Endothelial cell of umbilical vein (primary cell): Measurements from ENCODE around the gene SATB2. TPM values are rescaled to one million over a fixed set of nuclear protein-coding genes. Genes with fewer than 3 reads are reported as not detected.

Source experiments
- BruUV-seq: library from RNA; stranded (reverse); fragments of 400-500 nt; replicated peaks from 2 replicates; lab custom pipeline; 2021; lab: Mats Ljungman, UMichigan
- CTCF ChIA-PET: fragments of 300-600, 350-600 bp; sonication (Branson Sonifier 250); formaldehyde crosslinking; loops from one replicate; lab custom pipeline; 2021; ENCODE audit warnings: antibody characterized with exemption, inconsistent platforms; lab: Charles Lee
- POLR2A ChIA-PET: fragments of 300-600, 350-600 bp; sonication (Branson Sonifier 250); formaldehyde crosslinking; loops from one replicate; lab custom pipeline; 2021; ENCODE audit warnings: antibody characterized with exemption, inconsistent platforms; lab: Charles Lee
- DNase-seq: peaks from one replicate; pipeline ENCODE4 v3.0.0-alpha.2; 2011; ENCODE audit warnings: low read depth, low spot score
- FAIRE-seq: peaks from 2 replicates; lab custom pipeline; 2011; peaks lifted over from hg19 to GRCh38; lab: Jason Lieb, UNC
- H2AFZ ChIP-seq: 2 replicates; pipeline ENCODE4 v1.6.0; 2012; ENCODE audit warnings: low read depth, low read length, control low read depth, inconsistent platforms
- H3K27ac ChIP-seq: 2 replicates; pipeline ENCODE4 v1.5.1; 2011; ENCODE audit warnings: low read depth, mild to moderate bottlenecking, control low read depth, low read length, moderate library complexity; ENCODE audit not compliant: insufficient read depth
- H3K27me3 ChIP-seq, 2 experiments: 2 replicates each; pipeline versions ENCODE4 v1.6.0 to v1.6.1; 2011; ENCODE audit warnings: low read length in 2 of 2, mixed read lengths in 1 of 2; ENCODE audit not compliant: control insufficient read depth in 2 of 2, insufficient read depth in 2 of 2
- H3K36me3 ChIP-seq, 2 experiments: 2 replicates in 1 of 2; 3 replicates in 1 of 2; pipeline ENCODE4 v1.5.1; 2011; ENCODE audit warnings: low read length in 2 of 2, mild to moderate bottlenecking in 1 of 2, moderate library complexity in 1 of 2; ENCODE audit not compliant: control insufficient read depth in 2 of 2, insufficient read depth in 2 of 2; ENCODE audit errors: extremely low read depth in 1 of 2
- H3K4me1 ChIP-seq: 3 replicates; pipeline ENCODE4 v1.5.1; 2011; ENCODE audit warnings: mild to moderate bottlenecking, low read length; ENCODE audit not compliant: control insufficient read depth, insufficient read depth; ENCODE audit errors: extremely low read depth
- H3K4me2 ChIP-seq: 2 replicates; pipeline ENCODE4 v1.6.1; 2011; ENCODE audit warnings: low read length, control low read depth, mixed read lengths; ENCODE audit not compliant: insufficient read depth
- H3K4me3 ChIP-seq, 3 experiments: fragments of 200-600 bp in 1 of 3; sonication (generic), shearing (Covaris generic) in 1 of 3; replicated peaks in 1 of 3; 2 replicates each; pipeline ENCODE4 v1.5.1; 2011 to 2016; ENCODE audit warnings: control low read depth in 3 of 3, low read length in 3 of 3, mild to moderate bottlenecking in 2 of 3, inconsistent platforms in 1 of 3, low read depth in 1 of 3, moderate library complexity in 1 of 3; ENCODE audit not compliant: insufficient read depth in 1 of 3
- H3K79me2 ChIP-seq: 2 replicates; pipeline ENCODE4 v1.6.0; 2012; ENCODE audit warnings: low read length, inconsistent platforms; ENCODE audit not compliant: control insufficient read depth, insufficient read depth
- H3K9ac ChIP-seq: replicated peaks from 2 replicates; pipeline ENCODE3; 2011; ENCODE audit warnings: low read length, control low read depth; ENCODE audit not compliant: insufficient read depth; ENCODE audit errors: extremely low read depth
- H3K9me1 ChIP-seq: replicated peaks from 3 replicates; pipeline ENCODE4 v1.6.0; 2011; ENCODE audit warnings: mild to moderate bottlenecking, low read length; ENCODE audit not compliant: control insufficient read depth, insufficient read depth; ENCODE audit errors: extremely low read depth
- H3K9me3 ChIP-seq: replicated peaks from 2 replicates; pipeline ENCODE4 v1.5.1; 2012; ENCODE audit warnings: low read length, inconsistent platforms; ENCODE audit not compliant: control insufficient read depth, insufficient read depth
- H4K20me1 ChIP-seq: replicated peaks from 2 replicates; pipeline ENCODE3; 2011; ENCODE audit warnings: mild to moderate bottlenecking, low read length; ENCODE audit not compliant: control insufficient read depth, insufficient read depth; ENCODE audit errors: extremely low read depth
- EZH2 ChIP-seq: IDR thresholded peaks from 2 replicates; pipeline ENCODE4 v1.6.1; 2012; ENCODE audit warnings: borderline replicate concordance, low read depth, mild to moderate bottlenecking, moderate library complexity, low read length, inconsistent platforms; ENCODE audit not compliant: severe bottlenecking
- FOS ChIP-seq: IDR thresholded peaks from 2 replicates; pipeline ENCODE4 v1.6.1; 2011; ENCODE audit warnings: mild to moderate bottlenecking, low read length, moderate library complexity, borderline replicate concordance; ENCODE audit not compliant: insufficient read depth
- JUN ChIP-seq: IDR thresholded peaks from 2 replicates; pipeline ENCODE4 v1.6.1; 2011; ENCODE audit warnings: borderline replicate concordance, low read depth; ENCODE audit not compliant: insufficient read length, insufficient read depth
- POLR2AphosphoS5 ChIP-seq: IDR thresholded peaks from 2 replicates; pipeline ENCODE4 v1.6.1; 2012; ENCODE audit warnings: low read depth, mild to moderate bottlenecking, control low read depth, low read length, moderate library complexity; ENCODE audit not compliant: insufficient read depth
- dilution Hi-C: fragments of 300-500 bp; cut with MboI; formaldehyde crosslinking; loops from one replicate; pipeline ENCODE4 v1.15.0; 2019; ENCODE audit warnings: low sequenced_read_pairs; ENCODE audit not compliant: extremely low pct_ligation_motif_present
- intact Hi-C: fragments of 100-400 bp; cut with micrococcal nuclease; formaldehyde crosslinking; loops from one replicate; pipeline ENCODE4 v1.10.0; 2022
- polyA plus RNA-seq, 4 experiments: library from polyadenylated mRNA; depleted of rRNA in 3 of 4; stranded (reverse) in 3 of 4; unstranded in 1 of 4; fragments of >200 nt; gene quantifications; 2 replicates each; pipeline versions ENCODE4 v1.2.1 to v1.2.3, GENCODE V29; 2011 to 2012; ENCODE audit warnings: missing spikeins in 1 of 4
- total RNA-seq: library from RNA; stranded (reverse); gene quantifications from 2 replicates; pipeline ENCODE4 v1.2.3, GENCODE V29; 2021
- TF ChIP-seq, protein P1 (sequence below): IDR thresholded peaks from 2 replicates; pipeline ENCODE4 v1.6.1; 2011; ENCODE audit not compliant: insufficient read depth, insufficient read length
- TF ChIP-seq, protein P2 (sequence below), 2 donors: IDR thresholded peaks; 1 replicate in 1 of 2; 2 replicates in 1 of 2; pipeline ENCODE4 v1.5.1; 2011; ENCODE audit warnings: low read length in 2 of 2, mild to moderate bottlenecking in 2 of 2, moderate library complexity in 2 of 2, control low read depth in 1 of 2, inconsistent platforms in 1 of 2, low read depth in 1 of 2; ENCODE audit not compliant: insufficient read depth in 1 of 2; ENCODE audit errors: extremely low read depth in 1 of 2

Gene SATB2
- total and polyA plus RNA-seq, 2 donors (not counting 3 experiments of a cell fraction or from before 2014, with no cell fraction given) = 0.47 to 1.1 TPM

DNA sequence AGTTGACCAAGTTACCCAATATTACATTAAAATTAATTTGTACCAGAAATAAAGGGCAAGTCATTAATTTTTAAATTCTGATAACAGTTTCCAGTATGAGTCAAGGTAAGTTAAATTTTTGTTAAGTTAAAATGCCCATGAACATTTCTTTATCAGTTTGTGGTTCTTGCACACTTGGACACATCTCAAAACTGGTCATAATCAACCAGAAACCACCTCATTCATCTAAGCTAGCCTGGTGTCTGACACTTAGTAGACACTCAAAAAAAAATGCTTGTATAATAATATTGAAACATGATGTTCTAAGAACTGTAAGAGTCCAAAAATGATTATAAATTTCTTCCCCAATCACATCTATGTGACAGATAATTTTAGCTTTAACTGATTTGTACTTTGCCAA, 62.4 kb downstream of the SATB2 start:
- no peak overlapping the region for H3K4me2 ChIP-seq
- H3K27ac ChIP-seq = no peak overlapping the region
- no peaks in the 10 kb centered on the region for H3K4me1 ChIP-seq
- ChIA-PET POLR2A (no interaction called here), CTCF (interaction anchor here (1.4 kb wide), 1 partner anchor 93 kb away, joined by 3 read pairs; no protein-coding TSS in a partner anchor)
- no peak for DNase-seq
- BruUV-seq = no TSS peak
- no peaks in the 10 kb centered on the region for H3K36me3 ChIP-seq
- H4K20me1 ChIP-seq = no peaks in the 10 kb centered on the region
- no peak for FAIRE-seq
- H3K79me2 ChIP-seq = no peaks in the 10 kb centered on the region
- dilution Hi-C loops (no loop called here), intact Hi-C loops (no loop called here)
- TF ChIP-seq FOS (no peak), JUN (no peak)
- no peaks in the 10 kb centered on the region for H3K9me3 ChIP-seq
- no peaks in the 10 kb centered on the region for H3K9me1 ChIP-seq
- H3K9ac ChIP-seq = no peak overlapping the region
- H2AFZ ChIP-seq = no peak overlapping the region
- no peak overlapping the region for H3K4me3 ChIP-seq
- no peaks in the 10 kb centered on the region for H3K27me3 ChIP-seq

DNA sequence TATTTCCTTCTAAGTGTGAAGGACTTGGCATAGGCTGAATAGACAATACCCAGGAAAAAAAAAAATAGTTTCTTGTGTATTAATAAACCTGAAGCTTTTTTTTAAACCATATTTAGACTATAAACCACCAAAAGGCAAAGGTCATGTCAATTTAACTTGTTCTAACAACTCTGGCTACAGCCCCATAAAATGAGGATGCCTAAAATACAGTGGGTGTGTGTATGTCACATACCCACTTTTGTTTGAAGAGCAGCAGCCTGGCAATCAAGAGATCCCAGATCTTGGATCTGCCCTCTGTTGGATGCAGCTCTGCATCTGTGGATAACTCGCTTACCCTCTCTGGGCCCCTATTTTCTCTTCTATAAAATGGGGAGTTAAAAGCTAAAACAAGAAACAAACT, 65.4 kb downstream of the SATB2 start:
- POLR2A ChIA-PET = no interaction called here
- Histone ChIP-seq H4K20me1 (no peaks in the 10 kb centered on the region), H2AFZ (no peak overlapping the region), H3K27ac (no peak overlapping the region), H3K27me3 (no peaks in the 10 kb centered on the region), H3K4me2 (no peak overlapping the region), H3K9ac (no peak overlapping the region), H3K9me1 (no peaks in the 10 kb centered on the region), H3K79me2 (no peaks in the 10 kb centered on the region), H3K36me3 (no peaks in the 10 kb centered on the region), H3K9me3 (no peaks in the 10 kb centered on the region), H3K4me3 (no peak overlapping the region), H3K4me1 (no peaks in the 10 kb centered on the region)
- DNase-seq (no peak), FAIRE-seq (no peak)
- CTCF ChIA-PET = no interaction called here
- BruUV-seq = no TSS peak
- intact Hi-C loops (no loop called here), dilution Hi-C loops (no loop called here)
- TF ChIP-seq EZH2 (no peak), POLR2AphosphoS5 (no peak), FOS (no peak)
- TF ChIP-seq, protein P1, sequence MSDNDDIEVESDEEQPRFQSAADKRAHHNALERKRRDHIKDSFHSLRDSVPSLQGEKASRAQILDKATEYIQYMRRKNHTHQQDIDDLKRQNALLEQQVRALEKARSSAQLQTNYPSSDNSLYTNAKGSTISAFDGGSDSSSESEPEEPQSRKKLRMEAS = no peak
- TF ChIP-seq, protein P2, sequence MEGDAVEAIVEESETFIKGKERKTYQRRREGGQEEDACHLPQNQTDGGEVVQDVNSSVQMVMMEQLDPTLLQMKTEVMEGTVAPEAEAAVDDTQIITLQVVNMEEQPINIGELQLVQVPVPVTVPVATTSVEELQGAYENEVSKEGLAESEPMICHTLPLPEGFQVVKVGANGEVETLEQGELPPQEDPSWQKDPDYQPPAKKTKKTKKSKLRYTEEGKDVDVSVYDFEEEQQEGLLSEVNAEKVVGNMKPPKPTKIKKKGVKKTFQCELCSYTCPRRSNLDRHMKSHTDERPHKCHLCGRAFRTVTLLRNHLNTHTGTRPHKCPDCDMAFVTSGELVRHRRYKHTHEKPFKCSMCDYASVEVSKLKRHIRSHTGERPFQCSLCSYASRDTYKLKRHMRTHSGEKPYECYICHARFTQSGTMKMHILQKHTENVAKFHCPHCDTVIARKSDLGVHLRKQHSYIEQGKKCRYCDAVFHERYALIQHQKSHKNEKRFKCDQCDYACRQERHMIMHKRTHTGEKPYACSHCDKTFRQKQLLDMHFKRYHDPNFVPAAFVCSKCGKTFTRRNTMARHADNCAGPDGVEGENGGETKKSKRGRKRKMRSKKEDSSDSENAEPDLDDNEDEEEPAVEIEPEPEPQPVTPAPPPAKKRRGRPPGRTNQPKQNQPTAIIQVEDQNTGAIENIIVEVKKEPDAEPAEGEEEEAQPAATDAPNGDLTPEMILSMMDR (IDR thresholded peaks at IDR 0.05; ENCODE audit: extremely low read depth in 1 of 2, insufficient read depth in 1 of 2, low read depth in 1 of 2, low read length in 2 of 2) = no peak
